Measurements from ENCODE around the gene ZBTB25.
"Not testable (repeated sequence)": the region's sequence is repeated elsewhere in the genome, so short reads cannot be mapped to it uniquely, and the experiment has no call there.

Gene ZBTB25

DNA sequence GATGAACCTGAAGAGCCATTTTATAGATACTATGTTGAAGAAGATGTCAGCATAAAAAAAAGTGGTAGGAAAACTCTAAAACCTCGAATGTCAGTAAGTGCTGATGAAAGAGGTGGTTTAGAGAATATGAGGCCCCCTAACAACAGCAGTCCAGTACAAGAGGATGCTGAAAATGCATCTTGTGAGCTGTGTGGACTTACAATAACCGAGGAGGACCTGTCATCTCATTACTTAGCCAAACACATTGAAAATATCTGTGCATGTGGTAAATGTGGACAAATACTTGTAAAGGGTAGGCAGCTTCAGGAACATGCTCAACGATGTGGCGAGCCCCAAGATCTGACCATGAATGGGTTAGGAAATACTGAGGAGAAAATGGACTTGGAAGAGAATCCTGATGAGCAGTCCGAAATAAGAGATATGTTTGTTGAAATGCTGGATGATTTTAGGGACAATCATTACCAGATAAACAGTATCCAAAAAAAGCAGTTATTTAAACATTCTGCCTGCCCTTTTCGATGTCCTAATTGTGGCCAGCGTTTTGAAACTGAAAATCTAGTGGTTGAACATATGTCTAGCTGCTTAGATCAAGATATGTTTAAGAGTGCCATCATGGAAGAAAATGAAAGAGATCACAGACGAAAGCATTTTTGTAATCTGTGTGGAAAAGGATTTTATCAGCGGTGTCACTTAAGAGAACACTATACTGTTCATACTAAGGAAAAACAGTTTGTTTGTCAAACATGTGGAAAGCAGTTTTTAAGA lies 19.1 kb upstream of the ZBTB25 start:
- H3K36me3 ChIP-seq (ENCODE audit: insufficient read depth, low read length) = peaks cover 59% of the 10 kb centered on the region

DNA sequence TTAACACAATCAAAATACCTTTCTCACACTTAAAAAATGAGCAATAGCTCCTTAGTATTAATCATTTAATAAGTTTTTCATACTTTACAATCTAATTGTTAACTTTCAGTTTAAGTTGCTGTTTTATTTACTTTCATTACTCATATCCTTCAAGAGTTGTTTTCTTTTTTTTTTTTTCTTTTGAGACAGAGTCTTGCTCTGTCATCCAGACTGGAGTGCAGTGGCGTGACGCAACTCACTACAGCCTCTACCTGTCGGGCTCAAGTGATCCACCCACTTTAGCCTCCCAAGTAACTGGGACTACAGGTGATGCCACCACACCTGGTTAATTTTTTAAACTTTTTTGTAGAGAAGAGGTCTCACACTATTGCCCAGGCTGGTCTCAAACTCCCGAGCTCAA lies 17.1 kb upstream of the ZBTB25 start:
- Histone ChIP-seq H3K4me2 (ENCODE audit: insufficient read depth, low read length) (no peak overlapping the region), H3K4me3 (ENCODE audit: low read depth in 1 of 2, low read length in 2 of 2) (no peak overlapping the region), H3K4me1 (ENCODE audit: insufficient read depth, low read length) (no peaks in the 10 kb centered on the region), H3K79me2 (ENCODE audit: insufficient read depth, low read length) (peaks cover 74% of the 10 kb centered on the region), H3K27me3 (ENCODE audit: insufficient read depth, low read length, poor library complexity) (no peaks in the 10 kb centered on the region), H3K9ac (ENCODE audit: low read depth, low read length) (no peak overlapping the region), H3K9me3 (ENCODE audit: insufficient read depth, low read length, severe bottlenecking) (no peaks in the 10 kb centered on the region), H4K20me1 (ENCODE audit: insufficient read depth, low read length) (peaks cover 54% of the 10 kb centered on the region; the same call in 1 of the 2 replicates), H2AFZ (ENCODE audit: low read depth, low read length) (no peak overlapping the region), H3K27ac (ENCODE audit: low read length) (no peak overlapping the region), H3K36me3 (ENCODE audit: insufficient read depth, low read length) (peaks cover 47% of the 10 kb centered on the region)
- TF ChIP-seq, protein P1, sequence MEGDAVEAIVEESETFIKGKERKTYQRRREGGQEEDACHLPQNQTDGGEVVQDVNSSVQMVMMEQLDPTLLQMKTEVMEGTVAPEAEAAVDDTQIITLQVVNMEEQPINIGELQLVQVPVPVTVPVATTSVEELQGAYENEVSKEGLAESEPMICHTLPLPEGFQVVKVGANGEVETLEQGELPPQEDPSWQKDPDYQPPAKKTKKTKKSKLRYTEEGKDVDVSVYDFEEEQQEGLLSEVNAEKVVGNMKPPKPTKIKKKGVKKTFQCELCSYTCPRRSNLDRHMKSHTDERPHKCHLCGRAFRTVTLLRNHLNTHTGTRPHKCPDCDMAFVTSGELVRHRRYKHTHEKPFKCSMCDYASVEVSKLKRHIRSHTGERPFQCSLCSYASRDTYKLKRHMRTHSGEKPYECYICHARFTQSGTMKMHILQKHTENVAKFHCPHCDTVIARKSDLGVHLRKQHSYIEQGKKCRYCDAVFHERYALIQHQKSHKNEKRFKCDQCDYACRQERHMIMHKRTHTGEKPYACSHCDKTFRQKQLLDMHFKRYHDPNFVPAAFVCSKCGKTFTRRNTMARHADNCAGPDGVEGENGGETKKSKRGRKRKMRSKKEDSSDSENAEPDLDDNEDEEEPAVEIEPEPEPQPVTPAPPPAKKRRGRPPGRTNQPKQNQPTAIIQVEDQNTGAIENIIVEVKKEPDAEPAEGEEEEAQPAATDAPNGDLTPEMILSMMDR (IDR thresholded peaks at IDR 0.05; ENCODE audit: borderline replicate concordance, extremely low read depth, low read length, poor library complexity, severe bottlenecking) = no peak
- no peak for TF ChIP-seq EZH2 (IDR thresholded peaks at IDR 0.05; ENCODE audit: borderline replicate concordance, low read depth, low read length, severe bottlenecking)
- ATAC-seq (ENCODE audit: insufficient read depth, low read depth) = no peak
- DNase-seq = no peak

More for the DNA sequence above, 19.1 kb upstream of the ZBTB25 start:
- no peaks in the 10 kb centered on the region for H3K27me3 ChIP-seq (ENCODE audit: insufficient read depth, low read length, poor library complexity)
- H4K20me1 ChIP-seq (ENCODE audit: insufficient read depth, low read length) = peaks cover 43% of the 10 kb centered on the region; the same call in 1 of the 2 replicates
- DNase-seq (no peak), ATAC-seq (ENCODE audit: insufficient read depth, low read depth) (no peak)
- no peak overlapping the region for H3K4me2 ChIP-seq (ENCODE audit: insufficient read depth, low read length)
- H3K27ac ChIP-seq (ENCODE audit: low read length) = no peak overlapping the region
- H3K9ac ChIP-seq (ENCODE audit: low read depth, low read length) = no peak overlapping the region
- H2AFZ ChIP-seq (ENCODE audit: low read depth, low read length) = no peak overlapping the region
- H3K9me3 ChIP-seq (ENCODE audit: insufficient read depth, low read length, severe bottlenecking) = no peaks in the 10 kb centered on the region
- H3K4me1 ChIP-seq (ENCODE audit: insufficient read depth, low read length) = no peaks in the 10 kb centered on the region
- H3K4me3 ChIP-seq (ENCODE audit: low read depth in 1 of 2, low read length in 2 of 2) = no peak overlapping the region
- H3K79me2 ChIP-seq (ENCODE audit: insufficient read depth, low read length) = peaks cover 54% of the 10 kb centered on the region
- TF ChIP-seq, protein P1 (IDR thresholded peaks at IDR 0.05; ENCODE audit: borderline replicate concordance, extremely low read depth, low read length, poor library complexity, severe bottlenecking) = no peak
- no peak for TF ChIP-seq EZH2 (IDR thresholded peaks at IDR 0.05; ENCODE audit: borderline replicate concordance, low read depth, low read length, severe bottlenecking)

DNA sequence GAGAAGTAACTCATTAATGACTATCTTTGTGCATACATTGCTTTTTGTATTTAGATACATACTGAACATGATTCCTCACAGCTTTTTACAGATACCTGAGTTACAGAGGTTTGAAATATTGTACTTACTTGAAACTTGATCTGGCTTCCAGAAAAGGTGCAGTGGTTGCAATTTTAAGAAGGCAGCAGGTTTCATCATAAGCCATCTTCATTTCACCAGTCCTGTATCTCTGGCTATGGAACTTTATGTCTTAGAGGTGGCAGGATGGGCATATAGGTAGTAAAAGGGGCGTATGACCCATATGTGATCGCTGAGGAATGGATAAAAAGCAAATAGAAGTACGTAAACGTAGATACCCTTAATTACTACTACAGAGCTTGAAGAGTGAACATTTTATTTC lies 14.6 kb upstream of the ZBTB25 start:
- peaks cover 32% of the 10 kb centered on the region for H3K36me3 ChIP-seq (ENCODE audit: insufficient read depth, low read length)
- H3K4me3 ChIP-seq (ENCODE audit: low read depth in 1 of 2, low read length in 2 of 2) = no peak overlapping the region
- no peak overlapping the region for H3K27ac ChIP-seq (ENCODE audit: low read length)
- peaks cover 69% of the 10 kb centered on the region; the same call in 1 of the 2 replicates for H4K20me1 ChIP-seq (ENCODE audit: insufficient read depth, low read length)
- H2AFZ ChIP-seq (ENCODE audit: low read depth, low read length) = no peak overlapping the region
- peaks cover 96% of the 10 kb centered on the region for H3K79me2 ChIP-seq (ENCODE audit: insufficient read depth, low read length)
- H3K4me1 ChIP-seq (ENCODE audit: insufficient read depth, low read length) = no peaks in the 10 kb centered on the region
- DNase-seq = no peak
- no peak overlapping the region for H3K4me2 ChIP-seq (ENCODE audit: insufficient read depth, low read length)
- ATAC-seq (ENCODE audit: insufficient read depth, low read depth) = no peak
- no peaks in the 10 kb centered on the region for H3K27me3 ChIP-seq (ENCODE audit: insufficient read depth, low read length, poor library complexity)
- TF ChIP-seq EZH2 (IDR thresholded peaks at IDR 0.05; ENCODE audit: borderline replicate concordance, low read depth, low read length, severe bottlenecking) = no peak
- TF ChIP-seq, protein P1 (IDR thresholded peaks at IDR 0.05; ENCODE audit: borderline replicate concordance, extremely low read depth, low read length, poor library complexity, severe bottlenecking) = no peak
- H3K9me3 ChIP-seq (ENCODE audit: insufficient read depth, low read length, severe bottlenecking) = no peaks in the 10 kb centered on the region
- H3K9ac ChIP-seq (ENCODE audit: low read depth, low read length) = no peak overlapping the region

DNA sequence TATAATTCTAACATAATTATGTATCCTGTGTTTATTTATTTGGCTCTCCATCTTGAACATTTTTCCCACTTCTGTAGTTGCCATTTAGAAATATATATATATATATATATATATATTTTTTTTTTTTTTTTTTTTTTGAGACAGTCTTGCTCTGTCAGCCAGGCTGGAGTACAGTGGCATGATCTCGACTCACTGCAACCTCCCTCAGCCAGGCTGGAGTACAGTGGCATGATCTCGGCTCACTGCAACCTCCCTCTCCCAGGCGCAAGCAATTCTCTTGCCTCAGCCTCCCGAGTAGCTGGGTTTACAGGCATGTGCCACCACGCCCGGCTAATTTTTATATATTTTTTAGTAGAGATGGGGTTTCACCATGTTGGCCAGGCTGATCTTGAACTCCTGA lies 14.0 kb upstream of the ZBTB25 start:
- not testable (repeated sequence) for H3K4me2 ChIP-seq (ENCODE audit: insufficient read depth, low read length); H2AFZ ChIP-seq (ENCODE audit: low read depth, low read length); H3K9ac ChIP-seq (ENCODE audit: low read depth, low read length); H3K4me1 ChIP-seq (ENCODE audit: insufficient read depth, low read length); H3K4me3 ChIP-seq (ENCODE audit: low read depth in 1 of 2, low read length in 2 of 2); ATAC-seq (ENCODE audit: insufficient read depth, low read depth); DNase-seq; H3K9me3 ChIP-seq (ENCODE audit: insufficient read depth, low read length, severe bottlenecking); H3K27me3 ChIP-seq (ENCODE audit: insufficient read depth, low read length, poor library complexity); H3K27ac ChIP-seq (ENCODE audit: low read length)
- Histone ChIP-seq H3K36me3 (ENCODE audit: insufficient read depth, low read length) (peaks cover 31% of the 10 kb centered on the region), H4K20me1 (ENCODE audit: insufficient read depth, low read length) (peaks cover 69% of the 10 kb centered on the region), H3K79me2 (ENCODE audit: insufficient read depth, low read length) (peaks cover 98% of the 10 kb centered on the region)
